Uterus (tissue), 2 donors: Measurements from ENCODE around the gene DGLUCY.

ENCODE experiments used
- CTCF ChIP-seq, 4 experiments: fragments of 200-600 bp in 2 of 4; fragments of 450-650 bp in 2 of 4; sonication (generic) in 2 of 4; IDR thresholded peaks; one replicate each; pipeline ENCODE4 v1.5.1; 2016 to 2019; ENCODE audit warnings: antibody characterized with exemption in 4 of 4, mild to moderate bottlenecking in 2 of 4, moderate library complexity in 1 of 4
- POLR2A ChIP-seq, 2 donors: fragments of 450-650 bp; IDR thresholded peaks; one replicate each; pipeline ENCODE4 v1.6.1; 2016; ENCODE audit warnings: antibody characterized with exemption in 2 of 2, mild to moderate bottlenecking in 1 of 2, moderate library complexity in 1 of 2

DNA sequence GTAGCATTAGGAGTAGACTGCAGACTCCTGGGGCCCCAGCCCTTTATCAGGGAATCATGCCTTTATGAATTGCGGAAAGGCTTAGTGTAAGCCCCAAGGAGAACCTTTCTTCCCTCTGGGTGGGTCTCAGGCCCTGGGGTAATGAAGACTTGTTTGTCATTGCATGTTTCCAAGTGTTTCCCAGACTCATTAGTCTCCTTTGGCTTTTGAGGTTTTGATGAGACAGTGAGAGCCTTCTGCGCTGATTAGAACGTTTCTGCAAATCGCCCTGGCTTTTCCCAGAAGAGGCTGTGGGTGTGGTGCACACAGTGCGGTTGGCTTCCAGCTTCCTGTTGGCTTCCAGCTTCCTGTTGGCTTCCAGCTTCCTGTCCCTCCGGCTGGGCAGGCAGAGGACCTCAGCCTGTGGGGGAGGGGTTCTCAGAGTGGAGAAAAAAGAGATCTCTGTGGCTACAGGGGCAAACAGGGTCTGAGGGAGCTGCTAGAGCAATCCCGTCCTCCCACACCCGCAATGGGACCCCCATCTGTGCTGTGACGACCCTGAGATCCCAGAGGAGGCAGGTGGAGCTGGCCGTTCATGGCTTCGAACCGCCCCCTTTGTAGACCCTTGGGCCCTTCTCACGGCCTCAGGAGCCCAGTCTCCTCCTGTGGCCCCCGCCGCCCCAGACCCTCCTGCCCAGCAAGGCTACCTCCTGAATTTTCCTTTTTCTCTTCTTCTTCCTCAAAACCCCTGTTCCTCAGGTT, 88.5 kb downstream of the DGLUCY start:
- TF ChIP-seq CTCF (IDR thresholded peaks at IDR 0.05) (no peak), POLR2A (IDR thresholded peaks at IDR 0.05) (no peak)
